GM18508 (cell line): ENCODE data around the gene RHBDL3.
"Not testable (repeated sequence)": the region's sequence is repeated elsewhere in the genome, so short reads cannot be mapped to it uniquely, and the experiment has no call there.

ENCODE experiments used
- ATAC-seq: cut with Tn5 transposase; IDR thresholded peaks from one replicate; pipeline ENCODE4 v1.9.1; 2021; ENCODE audit warnings: moderate number of reproducible peaks; ENCODE audit not compliant: insufficient read depth, unreplicated experiment

RHBDL3 gene

GRCh38 chr17:32352734-32353133 is 87.1 kb downstream of the RHBDL3 start:
- not testable (repeated sequence) for ATAC-seq

- ATAC-seq = no peak
Measured at GRCh38 chr17:32355649-32356377, 90.2 kb downstream of the RHBDL3 start.

GRCh38 chr17:32356378-32356743 is 90.7 kb downstream of the RHBDL3 start:
- ATAC-seq = no peak

- no peak for ATAC-seq
Measured at GRCh38 chr17:32356750-32357149, 91.1 kb downstream of the RHBDL3 start.

GRCh38 chr17:32357615-32358014 is 92.0 kb downstream of the RHBDL3 start:
- no peak for ATAC-seq

GRCh38 chr17:32361270-32361669 is 95.6 kb downstream of the RHBDL3 start:
- no peak for ATAC-seq

- no peak for ATAC-seq
Measured at GRCh38 chr17:32370426-32370825, 104.8 kb downstream of the RHBDL3 start.
